K562 (cell line): ENCODE measurements around the gene PNPLA7.

Experiments used
- CHCHD3 ChIP-seq: fragments of 250-450 bp; sonication (Bioruptor Pico); IDR thresholded peaks from 2 replicates; pipeline ENCODE4 v2.1.2; 2022; ENCODE audit warnings: mild to moderate bottlenecking
- HMGXB4 ChIP-seq: sonication (generic); formaldehyde crosslinking; IDR thresholded peaks from 2 replicates; pipeline ENCODE4 v1.8.1; 2023; ENCODE audit warnings: mild to moderate bottlenecking, missing genetic modification reagents
- RCOR1 ChIP-seq, 2 experiments: IDR thresholded peaks; 2 replicates each; pipeline ENCODE4 v1.6.1; 2012; ENCODE audit warnings: low read depth in 2 of 2, low read length in 2 of 2, borderline replicate concordance in 1 of 2, improper control_type of control experiment in 1 of 2

- TF ChIP-seq HMGXB4 (CRISPR knock-in tag) = no peak
- TF ChIP-seq RCOR1 (IDR thresholded peaks at IDR 0.05; ENCODE audit: borderline replicate concordance in 1 of 2, low read depth in 2 of 2, low read length in 2 of 2) = no peak
- no peak for TF ChIP-seq CHCHD3
Observed at GRCh38 chr9:137433349-137433915, 116.8 kb downstream of the PNPLA7 start.
